ENCODE results near the gene LYRM2. TPM values are rescaled to one million over a fixed set of nuclear protein-coding genes. Genes with fewer than 3 reads are reported as not detected.

The LYRM2 gene
- total RNA-seq, 1 donor from 2014 or later, result 34.4 TPM

- Mint-ChIP-seq H3K4me1 (ENCODE audit: unreplicated experiment) (no peaks in the 10 kb centered on the region), H3K27me3 (ENCODE audit: unreplicated experiment) (peaks cover 4% of the 10 kb centered on the region), H3K9me3 (ENCODE audit: unreplicated experiment) (no peaks in the 10 kb centered on the region), H3K4me3 (ENCODE audit: unreplicated experiment) (no peak overlapping the region), H3K36me3 (ENCODE audit: unreplicated experiment) (no peaks in the 10 kb centered on the region), H3K27ac (ENCODE audit: unreplicated experiment) (no peak overlapping the region)
- no peak for DNase-seq (ENCODE audit: extremely low spot score, unreplicated experiment)
- TF ChIP-seq CTCF (IDR thresholded peaks at IDR 0.05), result no peak
Measured at GRCh38 chr6:89553431-89553830, 85.1 kb downstream of the LYRM2 start.

GRCh38 chr6:89547281-89547680, 91.3 kb downstream of the LYRM2 start:
- no peaks in the 10 kb centered on the region for H3K36me3 Mint-ChIP-seq (ENCODE audit: unreplicated experiment)

GRCh38 chr6:89542866-89543265, 95.7 kb downstream of the LYRM2 start:
- Mint-ChIP-seq H3K36me3 (ENCODE audit: unreplicated experiment) (no peaks in the 10 kb centered on the region), H3K27ac (ENCODE audit: unreplicated experiment) (no peak overlapping the region), H3K27me3 (ENCODE audit: unreplicated experiment) (peaks cover 5% of the 10 kb centered on the region), H3K4me1 (ENCODE audit: unreplicated experiment) (no peaks in the 10 kb centered on the region), H3K9me3 (ENCODE audit: unreplicated experiment) (no peaks in the 10 kb centered on the region), H3K4me3 (ENCODE audit: unreplicated experiment) (no peak overlapping the region)
- DNase-seq (ENCODE audit: extremely low spot score, unreplicated experiment), result no peak
- TF ChIP-seq CTCF (IDR thresholded peaks at IDR 0.05), result no peak

More at GRCh38 chr6:89547281-89547680, 91.3 kb downstream of the LYRM2 start:
- Mint-ChIP-seq H3K9me3 (ENCODE audit: unreplicated experiment) (no peaks in the 10 kb centered on the region), H3K27ac (ENCODE audit: unreplicated experiment) (no peak overlapping the region), H3K4me3 (ENCODE audit: unreplicated experiment) (no peak overlapping the region), H3K4me1 (ENCODE audit: unreplicated experiment) (no peaks in the 10 kb centered on the region), H3K27me3 (ENCODE audit: unreplicated experiment) (no peaks in the 10 kb centered on the region)
- TF ChIP-seq CTCF (IDR thresholded peaks at IDR 0.05), result no peak
- no peak for DNase-seq (ENCODE audit: extremely low spot score, unreplicated experiment)

- no peak for TF ChIP-seq CTCF (IDR thresholded peaks at IDR 0.05)
- Mint-ChIP-seq H3K27ac (ENCODE audit: unreplicated experiment) (no peak overlapping the region), H3K4me1 (ENCODE audit: unreplicated experiment) (no peaks in the 10 kb centered on the region), H3K9me3 (ENCODE audit: unreplicated experiment) (no peaks in the 10 kb centered on the region), H3K27me3 (ENCODE audit: unreplicated experiment) (peaks cover 5% of the 10 kb centered on the region), H3K4me3 (ENCODE audit: unreplicated experiment) (no peak overlapping the region), H3K36me3 (ENCODE audit: unreplicated experiment) (no peaks in the 10 kb centered on the region)
- no peak for DNase-seq (ENCODE audit: extremely low spot score, unreplicated experiment)
Measured at GRCh38 chr6:89542081-89542857, 96.3 kb downstream of the LYRM2 start.

GRCh38 chr6:89539779-89540178, 98.8 kb downstream of the LYRM2 start:
- Mint-ChIP-seq H3K27me3 (ENCODE audit: unreplicated experiment) (peaks cover 5% of the 10 kb centered on the region), H3K36me3 (ENCODE audit: unreplicated experiment) (no peaks in the 10 kb centered on the region), H3K27ac (ENCODE audit: unreplicated experiment) (no peak overlapping the region), H3K4me3 (ENCODE audit: unreplicated experiment) (no peak overlapping the region), H3K9me3 (ENCODE audit: unreplicated experiment) (no peaks in the 10 kb centered on the region), H3K4me1 (ENCODE audit: unreplicated experiment) (no peaks in the 10 kb centered on the region)
- no peak for DNase-seq (ENCODE audit: extremely low spot score, unreplicated experiment)
- TF ChIP-seq CTCF (IDR thresholded peaks at IDR 0.05), result no peak

Data from osteocyte (in vitro differentiated cells).